GOT3 (cell line): ENCODE results near the gene CP.

Experiments used
- DNase-seq: peaks from one replicate; lab custom pipeline; 2025; ENCODE audit warnings: mixed read lengths; lab: John Stamatoyannopoulos, UW

CP gene

GRCh38 chr3:149186219-149186618 lies 35.4 kb downstream of the CP start:
- DNase-seq = no peak

- DNase-seq = no peak
Observed at GRCh38 chr3:149181182-149181581, 40.4 kb downstream of the CP start.

- peak; percentile 79 for DNase-seq
Observed at GRCh38 chr3:149180057-149180573, 41.5 kb downstream of the CP start.

- no peak for DNase-seq
Observed at GRCh38 chr3:149179220-149179619, 42.4 kb downstream of the CP start.

- DNase-seq = no peak
Observed at GRCh38 chr3:149177122-149177521, 44.5 kb downstream of the CP start.

- no peak for DNase-seq
Observed at GRCh38 chr3:149174901-149175300, 46.7 kb downstream of the CP start.

- DNase-seq = no peak
Observed at GRCh38 chr3:149170672-149171071, 51.0 kb downstream of the CP start.

- DNase-seq = no peak
Observed at GRCh38 chr3:149167898-149168297, 53.7 kb downstream of the CP start.

GRCh38 chr3:149163066-149163465 lies 58.6 kb downstream of the CP start:
- no peak for DNase-seq

- DNase-seq = no peak
Observed at GRCh38 chr3:149162007-149162406, 59.6 kb downstream of the CP start.

- no peak for DNase-seq
Observed at GRCh38 chr3:149160754-149161300, 60.8 kb downstream of the CP start.

- DNase-seq = no peak
Observed at GRCh38 chr3:149153402-149153801, 68.2 kb downstream of the CP start.

- DNase-seq = no peak
Observed at GRCh38 chr3:149152420-149152819, 69.2 kb downstream of the CP start.

GRCh38 chr3:149151843-149152242 lies 69.8 kb downstream of the CP start:
- DNase-seq = no peak

- DNase-seq = no peak
Observed at GRCh38 chr3:149150436-149150835, 71.2 kb downstream of the CP start.

- DNase-seq = no peak
Observed at GRCh38 chr3:149145974-149146373, 75.7 kb downstream of the CP start.

GRCh38 chr3:149145356-149145755 lies 76.3 kb downstream of the CP start:
- DNase-seq = no peak

GRCh38 chr3:149142682-149143081 lies 78.9 kb downstream of the CP start:
- DNase-seq = no peak

- no peak for DNase-seq
Observed at GRCh38 chr3:149134575-149134974, 87.1 kb downstream of the CP start.

- no peak for DNase-seq
Observed at GRCh38 chr3:149131589-149131988, 90.0 kb downstream of the CP start.

- DNase-seq = peak; percentile 77
Observed at GRCh38 chr3:149129326-149130205, 92.1 kb downstream of the CP start, which contains the start of gene HPS3. HPS3 (plus strand) TSS chr3:149129638; CDS start chr3:149129724, 86 bp downstream.

- no peak for DNase-seq
Observed at GRCh38 chr3:149128821-149129220, 92.8 kb downstream of the CP start.
